DND-41 (cell line): ENCODE results near the gene ZNF175.

ENCODE experiments used
- EZH2 ChIP-seq: IDR thresholded peaks from 3 replicates; pipeline ENCODE4 v1.6.1; 2012; ENCODE audit warnings: borderline replicate concordance, low read depth, mild to moderate bottlenecking, moderate library complexity, low read length, inconsistent platforms; ENCODE audit not compliant: severe bottlenecking
- TF ChIP-seq, protein P1 (sequence below): IDR thresholded peaks from 2 replicates; pipeline ENCODE4 v1.5.1; 2012; ENCODE audit warnings: borderline replicate concordance, low read length, moderate library complexity, mild to moderate bottlenecking; ENCODE audit not compliant: poor library complexity, severe bottlenecking; ENCODE audit errors: extremely low read depth

DNA sequence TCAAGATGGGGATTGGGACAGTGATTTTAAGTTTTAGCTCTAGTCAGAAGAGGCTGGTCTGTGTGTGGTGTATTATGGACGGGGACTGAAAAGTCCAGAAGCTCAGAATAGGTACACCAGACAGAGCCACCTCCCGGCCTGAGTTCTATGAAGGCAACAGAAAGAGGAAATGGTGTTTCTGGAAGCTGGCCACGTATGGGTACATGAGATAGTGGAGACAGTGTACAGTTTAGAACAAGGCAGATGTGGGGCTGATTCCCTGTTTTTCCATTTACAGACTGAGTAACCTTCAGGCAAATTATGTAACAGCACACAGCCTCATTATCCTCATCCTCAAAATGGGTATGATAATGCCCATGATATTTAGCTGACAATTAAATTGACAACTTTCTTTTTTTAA, 1.3 kb downstream of the ZNF175 start:
- TF ChIP-seq, protein P1, sequence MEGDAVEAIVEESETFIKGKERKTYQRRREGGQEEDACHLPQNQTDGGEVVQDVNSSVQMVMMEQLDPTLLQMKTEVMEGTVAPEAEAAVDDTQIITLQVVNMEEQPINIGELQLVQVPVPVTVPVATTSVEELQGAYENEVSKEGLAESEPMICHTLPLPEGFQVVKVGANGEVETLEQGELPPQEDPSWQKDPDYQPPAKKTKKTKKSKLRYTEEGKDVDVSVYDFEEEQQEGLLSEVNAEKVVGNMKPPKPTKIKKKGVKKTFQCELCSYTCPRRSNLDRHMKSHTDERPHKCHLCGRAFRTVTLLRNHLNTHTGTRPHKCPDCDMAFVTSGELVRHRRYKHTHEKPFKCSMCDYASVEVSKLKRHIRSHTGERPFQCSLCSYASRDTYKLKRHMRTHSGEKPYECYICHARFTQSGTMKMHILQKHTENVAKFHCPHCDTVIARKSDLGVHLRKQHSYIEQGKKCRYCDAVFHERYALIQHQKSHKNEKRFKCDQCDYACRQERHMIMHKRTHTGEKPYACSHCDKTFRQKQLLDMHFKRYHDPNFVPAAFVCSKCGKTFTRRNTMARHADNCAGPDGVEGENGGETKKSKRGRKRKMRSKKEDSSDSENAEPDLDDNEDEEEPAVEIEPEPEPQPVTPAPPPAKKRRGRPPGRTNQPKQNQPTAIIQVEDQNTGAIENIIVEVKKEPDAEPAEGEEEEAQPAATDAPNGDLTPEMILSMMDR, result no peak
- TF ChIP-seq EZH2, result no peak
